Kidney epithelial cell (primary cell): ENCODE data around the gene FANCC. TPM values are rescaled to one million over a fixed set of nuclear protein-coding genes. Genes with fewer than 3 reads are reported as not detected.

Source experiments
- DNase-seq: peaks from one replicate; pipeline ENCODE4 v3.0.0-alpha.2; 2010; ENCODE audit warnings: low read depth
- H3K27me3 ChIP-seq: 2 replicates; pipeline ENCODE4 v1.6.0; 2011; ENCODE audit warnings: low read length; ENCODE audit not compliant: control insufficient read depth, insufficient read depth
- H3K36me3 ChIP-seq: 2 replicates; pipeline ENCODE4 v1.5.1; 2011; ENCODE audit warnings: low read length; ENCODE audit not compliant: control insufficient read depth, insufficient read depth
- H3K4me3 ChIP-seq: 2 replicates; pipeline ENCODE4 v1.5.1; 2011; ENCODE audit warnings: low read depth, mild to moderate bottlenecking, control low read depth, low read length
- CTCF ChIP-seq: IDR thresholded peaks from 2 replicates; pipeline ENCODE4 v1.5.1; 2011; ENCODE audit warnings: mild to moderate bottlenecking, moderate library complexity, low read length, control low read depth, inconsistent platforms; ENCODE audit not compliant: insufficient read depth, poor library complexity, severe bottlenecking
- total RNA-seq: library from RNA; depleted of rRNA; stranded (reverse); fragments of >200 nt; gene quantifications from 2 replicates; pipeline ENCODE4 v1.2.3, GENCODE V29; 2015

The FANCC gene
- total RNA-seq, 1 donor from 2014 or later, result 6.1 TPM

- no peak overlapping the region for H3K4me3 ChIP-seq
- DNase-seq, result no peak
- H3K27me3 ChIP-seq, result no peaks in the 10 kb centered on the region
- H3K36me3 ChIP-seq, result no peaks in the 10 kb centered on the region
- TF ChIP-seq CTCF, result no peak
Measured at GRCh38 chr9:95129476-95130291, 187.8 kb downstream of the FANCC start.

DNA sequence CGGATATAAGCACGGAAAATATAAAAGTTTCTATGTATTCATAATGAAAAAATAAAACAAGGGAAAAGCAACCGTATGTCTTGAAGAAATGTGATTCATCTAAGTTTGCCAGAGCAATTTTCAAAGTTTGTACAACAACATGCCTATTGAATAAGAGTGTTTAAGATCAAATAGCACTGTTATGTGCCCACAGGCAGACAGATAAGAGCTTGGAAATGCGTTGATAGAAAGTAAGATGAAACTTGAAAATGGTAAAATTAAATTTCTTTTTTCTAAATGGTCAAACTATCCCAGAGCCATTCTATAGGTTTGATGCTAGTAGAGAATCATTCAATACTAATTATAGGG, 189.4 kb downstream of the FANCC start:
- no peak for TF ChIP-seq CTCF

DNA sequence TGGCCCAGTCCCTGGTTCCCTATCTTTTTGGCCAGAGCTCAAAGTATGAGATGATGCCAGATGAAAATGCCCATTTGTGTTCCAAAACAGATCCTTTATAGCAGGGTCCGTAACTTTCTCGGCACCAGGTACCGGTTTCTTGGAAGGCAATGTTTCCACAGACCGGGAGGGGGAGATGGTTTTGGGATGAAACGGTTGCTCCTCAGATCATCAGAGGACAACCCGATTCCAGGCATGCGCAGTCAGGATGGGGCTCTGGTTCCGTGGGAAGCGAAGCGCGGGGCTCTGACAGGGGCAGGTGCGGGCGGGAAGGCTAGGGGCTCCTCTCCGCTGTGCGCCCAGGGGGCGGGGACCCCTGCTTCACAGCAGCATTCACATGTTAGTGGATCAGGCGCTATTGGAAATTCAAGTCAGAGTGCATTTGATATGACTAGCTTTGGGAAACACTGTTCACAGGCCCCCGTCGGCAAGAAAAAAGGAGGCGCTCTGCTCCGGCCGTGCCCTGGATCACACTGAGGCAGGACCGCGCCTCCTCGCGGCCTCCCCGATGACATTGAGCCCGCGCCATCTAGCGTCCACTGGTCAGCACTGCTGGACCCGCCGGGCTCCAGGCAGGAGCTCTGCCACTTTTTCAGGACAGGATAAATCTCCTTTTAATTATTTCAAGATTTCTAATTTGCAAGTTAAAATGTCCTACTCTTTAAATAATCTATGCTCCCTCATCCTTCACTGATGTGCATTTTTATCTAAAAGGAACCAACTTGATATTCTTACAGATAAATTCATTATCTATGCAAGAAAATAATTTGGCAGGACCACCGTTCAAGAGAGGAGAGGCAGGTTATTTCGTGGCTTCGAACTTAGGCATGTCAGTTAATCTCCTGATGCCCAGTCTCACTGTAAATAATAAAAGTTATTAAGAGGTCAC, 190.0 kb downstream of the FANCC start:
- no peak for DNase-seq
- peak; percentile 100 for TF ChIP-seq CTCF
- Histone ChIP-seq H3K27me3 (no peaks in the 10 kb centered on the region), H3K4me3 (peak overlapping the region; percentile 31), H3K36me3 (no peaks in the 10 kb centered on the region)

More for the DNA sequence above, 189.4 kb downstream of the FANCC start:
- no peak for DNase-seq
- Histone ChIP-seq H3K36me3 (no peaks in the 10 kb centered on the region), H3K27me3 (no peaks in the 10 kb centered on the region), H3K4me3 (no peak overlapping the region)

DNA sequence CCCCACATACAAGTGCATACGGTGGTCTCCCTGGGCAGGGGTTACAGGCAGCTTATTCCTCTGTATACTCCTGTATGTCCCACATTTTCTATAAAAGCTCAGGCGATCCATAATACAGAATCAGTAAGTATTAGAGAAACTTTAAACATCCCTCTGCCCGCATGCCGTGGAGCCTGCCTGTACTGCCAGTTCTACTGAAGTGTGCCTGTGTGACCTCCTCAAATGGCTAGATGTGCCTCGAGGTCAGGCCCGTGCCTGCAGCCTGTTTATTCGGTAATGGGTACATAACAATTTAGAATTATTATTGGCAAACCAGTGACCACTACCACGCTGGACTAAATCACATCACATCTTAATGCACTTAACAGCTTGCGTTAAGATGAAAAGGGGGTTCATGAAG, 190.8 kb downstream of the FANCC start:
- Histone ChIP-seq H3K36me3 (no peaks in the 10 kb centered on the region), H3K27me3 (no peaks in the 10 kb centered on the region), H3K4me3 (no peak overlapping the region)
- TF ChIP-seq CTCF, result no peak
- no peak for DNase-seq

GRCh38 chr9:95125652-95126051, 191.9 kb downstream of the FANCC start:
- no peak for TF ChIP-seq CTCF
- DNase-seq, result no peak
- no peak overlapping the region for H3K4me3 ChIP-seq
- no peaks in the 10 kb centered on the region for H3K27me3 ChIP-seq
- H3K36me3 ChIP-seq, result no peaks in the 10 kb centered on the region
